HepG2 (cell line): ENCODE results near the gene PTMA. TPM values are rescaled to one million over a fixed set of nuclear protein-coding genes. Genes with fewer than 3 reads are reported as not detected.

Experiments
- CREB1 ChIP-seq, 2 experiments: fragments of 450-650 bp in 1 of 2; IDR thresholded peaks; 2 replicates each; pipeline ENCODE4 v1.6.1; 2016 to 2017; ENCODE audit warnings: control low read depth in 1 of 2, mild to moderate bottlenecking in 1 of 2, missing compliant biosample characterization in 1 of 2, missing genetic modification characterization in 1 of 2
- DNMT1 ChIP-seq: sonication (generic); formaldehyde crosslinking; IDR thresholded peaks from 2 replicates; pipeline ENCODE4 v1.5.1; 2020; ENCODE audit warnings: mild to moderate bottlenecking, missing genetic modification reagents
- FOXP4 ChIP-seq: sonication (generic); formaldehyde crosslinking; IDR thresholded peaks from 2 replicates; pipeline ENCODE4 v1.4.0; 2020; ENCODE audit warnings: missing genetic modification reagents
- HIVEP1 ChIP-seq: sonication (generic); formaldehyde crosslinking; IDR thresholded peaks from 2 replicates; pipeline ENCODE4 v1.4.0; 2020; ENCODE audit warnings: mild to moderate bottlenecking, missing genetic modification reagents
- KAT7 ChIP-seq: IDR thresholded peaks from 2 replicates; pipeline ENCODE4 v1.6.1; 2018; ENCODE audit warnings: borderline replicate concordance, missing compliant biosample characterization
- MAFK ChIP-seq, 2 experiments: IDR thresholded peaks in 1 of 2; conservative IDR thresholded peaks in 1 of 2; 2 replicates each; pipeline ENCODE4 v1.6.1; 2011; ENCODE audit warnings: improper control_type of control experiment in 2 of 2, low read length in 2 of 2
- MED1 ChIP-seq: sonication (generic); formaldehyde crosslinking; IDR thresholded peaks from 2 replicates; pipeline ENCODE4 v1.4.0; 2020; ENCODE audit warnings: missing genetic modification reagents
- NBN ChIP-seq: fragments of 450-650 bp; conservative IDR thresholded peaks from 2 replicates; pipeline ENCODE4 v1.6.1; 2017
- NFE2L2 ChIP-seq: fragments of 150-350 bp; IDR thresholded peaks from 2 replicates; pipeline ENCODE4 v1.6.1; 2014; ENCODE audit warnings: low read length
- NPAS2 ChIP-seq: sonication (generic); formaldehyde crosslinking; IDR thresholded peaks from 2 replicates; pipeline ENCODE4 v1.8.0; 2022; ENCODE audit warnings: mild to moderate bottlenecking, missing genetic modification reagents, borderline replicate concordance
- NR2F1 ChIP-seq, 2 experiments: fragments of 450-650 bp in 1 of 2; formaldehyde crosslinking in 1 of 2; IDR thresholded peaks; 2 replicates each; pipeline versions ENCODE4 v1.5.0 to v1.6.1; 2016 to 2020; ENCODE audit warnings: mild to moderate bottlenecking in 1 of 2, missing compliant biosample characterization in 1 of 2, missing genetic modification reagents in 1 of 2, moderate library complexity in 1 of 2
- PAX8 ChIP-seq: sonication (generic); formaldehyde crosslinking; IDR thresholded peaks from 2 replicates; pipeline ENCODE4 v1.8.0; 2022; ENCODE audit warnings: mild to moderate bottlenecking, missing genetic modification reagents, borderline replicate concordance
- POGZ ChIP-seq: sonication (generic); formaldehyde crosslinking; IDR thresholded peaks from 2 replicates; pipeline ENCODE4 v1.4.0; 2020; ENCODE audit warnings: mild to moderate bottlenecking, missing genetic modification reagents
- TOPORS ChIP-seq: sonication (generic); formaldehyde crosslinking; IDR thresholded peaks from 2 replicates; pipeline ENCODE4 v1.8.0; 2023; ENCODE audit warnings: mild to moderate bottlenecking, missing genetic modification reagents
- ZBTB38 ChIP-seq: sonication (generic); formaldehyde crosslinking; IDR thresholded peaks from 2 replicates; pipeline ENCODE4 v1.5.1; 2020; ENCODE audit warnings: mild to moderate bottlenecking, missing genetic modification reagents
- ZNF3 ChIP-seq: IDR thresholded peaks from 2 replicates; pipeline ENCODE4 v1.7.0; 2017; ENCODE audit warnings: inconsistent platforms
- ZNF335 ChIP-seq: sonication (generic); formaldehyde crosslinking; IDR thresholded peaks from 2 replicates; pipeline ENCODE4 v1.4.0; 2020; ENCODE audit warnings: missing genetic modification reagents
- ZNF547 ChIP-seq: sonication (generic); formaldehyde crosslinking; IDR thresholded peaks from 2 replicates; pipeline ENCODE4 v1.5.1; 2020; ENCODE audit warnings: mild to moderate bottlenecking, missing genetic modification reagents
- ZNF563 ChIP-seq: sonication (generic); formaldehyde crosslinking; IDR thresholded peaks from 2 replicates; pipeline ENCODE4 v1.8.0; 2022; ENCODE audit warnings: mild to moderate bottlenecking, moderate library complexity, missing genetic modification reagents
- ZNF605 ChIP-seq: sonication (generic); formaldehyde crosslinking; IDR thresholded peaks from 2 replicates; pipeline ENCODE4 v1.8.0; 2022; ENCODE audit warnings: mild to moderate bottlenecking, missing genetic modification reagents
- ZNF616 ChIP-seq: sonication (generic); formaldehyde crosslinking; IDR thresholded peaks from 2 replicates; pipeline ENCODE4 v1.5.0; 2020; ENCODE audit warnings: low read depth, mild to moderate bottlenecking, missing genetic modification reagents
- ZNF75D ChIP-seq: sonication (generic); formaldehyde crosslinking; IDR thresholded peaks from 2 replicates; pipeline ENCODE4 v1.8.1; 2023; ENCODE audit warnings: missing genetic modification reagents, mild to moderate bottlenecking, borderline replicate concordance
- polyA plus RNA-seq, 8 experiments: library from polyadenylated mRNA; depleted of rRNA in 3 of 8; stranded (reverse) in 7 of 8; unstranded in 1 of 8; fragments of >200 nt; fragmentation: Illumina TruSeq in 4 of 8; extraction: Trizol in 4 of 8; gene quantifications; 2 replicates each; pipeline versions ENCODE4 v1.2.1 to v1.2.3, GENCODE V29; 2011 to 2016; ENCODE audit warnings: low read depth in 4 of 8, missing spikeins in 1 of 8, mixed read lengths in 1 of 8; ENCODE audit not compliant: insufficient read depth in 1 of 8
- total RNA-seq, 5 experiments: library from RNA; depleted of rRNA; stranded (reverse); fragments of >200 nt; fragmentation: Illumina TruSeq; extraction: Trizol; gene quantifications; 2 replicates each; pipeline ENCODE4 v1.2.3, GENCODE V29; 2016; ENCODE audit warnings: low read depth in 1 of 5
- TF ChIP-seq, protein P1 (sequence below): sonication (generic); formaldehyde crosslinking; IDR thresholded peaks from 2 replicates; pipeline ENCODE4 v1.4.0; 2020; ENCODE audit warnings: missing genetic modification reagents
- TF ChIP-seq, protein P2 (sequence below): sonication (generic); formaldehyde crosslinking; IDR thresholded peaks from 2 replicates; pipeline ENCODE4 v1.5.1; 2020; ENCODE audit warnings: missing genetic modification reagents, mild to moderate bottlenecking, borderline replicate concordance

Gene PTMA
- total and polyA plus RNA-seq, 2 of the 13 experiments (the other 11 are each of a cell fraction or from before 2014, with no cell fraction given): 190 to 1,086 TPM

GRCh38 chr2:231709981-231710798 lies 1.9 kb downstream of the PTMA start (continued):
- TF ChIP-seq FOXP4 (CRISPR knock-in tag): peak; percentile 70; the same call in 1 of the 2 replicates
- peak; percentile 1; the same call in 1 of the 2 replicates for TF ChIP-seq CREB1 (IDR thresholded peaks at IDR 0.05)
- no peak for TF ChIP-seq CREB1 (CRISPR knock-in tag; IDR thresholded peaks at IDR 0.05)
- TF ChIP-seq ZBTB38 (CRISPR knock-in tag): peak; percentile 99
- peak; percentile 81 for TF ChIP-seq HIVEP1 (CRISPR knock-in tag)
- no peak for TF ChIP-seq NBN
- peak; percentile 99 for TF ChIP-seq ZNF616 (CRISPR knock-in tag)
- no peak for TF ChIP-seq POGZ
- peak; percentile 91; the same call in 1 of the 2 replicates for TF ChIP-seq NPAS2 (CRISPR knock-in tag)
- peak; percentile 100 for TF ChIP-seq ZNF563
- TF ChIP-seq ZNF3 (CRISPR knock-in tag): no peak
- no peak for TF ChIP-seq MAFK (conservative IDR thresholded peaks at IDR 0.05 in 1 of 2, IDR thresholded peaks at IDR 0.05 in 1 of 2; ENCODE audit: low read length in 2 of 2)
- peak; percentile 92 for TF ChIP-seq MED1 (CRISPR knock-in tag)
- TF ChIP-seq, protein P1, sequence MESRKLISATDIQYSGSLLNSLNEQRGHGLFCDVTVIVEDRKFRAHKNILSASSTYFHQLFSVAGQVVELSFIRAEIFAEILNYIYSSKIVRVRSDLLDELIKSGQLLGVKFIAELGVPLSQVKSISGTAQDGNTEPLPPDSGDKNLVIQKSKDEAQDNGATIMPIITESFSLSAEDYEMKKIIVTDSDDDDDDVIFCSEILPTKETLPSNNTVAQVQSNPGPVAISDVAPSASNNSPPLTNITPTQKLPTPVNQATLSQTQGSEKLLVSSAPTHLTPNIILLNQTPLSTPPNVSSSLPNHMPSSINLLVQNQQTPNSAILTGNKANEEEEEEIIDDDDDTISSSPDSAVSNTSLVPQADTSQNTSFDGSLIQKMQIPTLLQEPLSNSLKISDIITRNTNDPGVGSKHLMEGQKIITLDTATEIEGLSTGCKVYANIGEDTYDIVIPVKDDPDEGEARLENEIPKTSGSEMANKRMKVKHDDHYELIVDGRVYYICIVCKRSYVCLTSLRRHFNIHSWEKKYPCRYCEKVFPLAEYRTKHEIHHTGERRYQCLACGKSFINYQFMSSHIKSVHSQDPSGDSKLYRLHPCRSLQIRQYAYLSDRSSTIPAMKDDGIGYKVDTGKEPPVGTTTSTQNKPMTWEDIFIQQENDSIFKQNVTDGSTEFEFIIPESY (CRISPR knock-in tag): peak; percentile 65
- TF ChIP-seq ZNF75D (CRISPR knock-in tag): peak; percentile 96; the same call in 1 of the 2 replicates
- TF ChIP-seq ZNF335 (CRISPR knock-in tag): no peak
- peak in 1 of 2 experiments; percentile 28; a peak in 1 of 4 replicates for TF ChIP-seq NR2F1 (CRISPR knock-in tag; IDR thresholded peaks at IDR 0.05)
- TF ChIP-seq, protein P2, sequence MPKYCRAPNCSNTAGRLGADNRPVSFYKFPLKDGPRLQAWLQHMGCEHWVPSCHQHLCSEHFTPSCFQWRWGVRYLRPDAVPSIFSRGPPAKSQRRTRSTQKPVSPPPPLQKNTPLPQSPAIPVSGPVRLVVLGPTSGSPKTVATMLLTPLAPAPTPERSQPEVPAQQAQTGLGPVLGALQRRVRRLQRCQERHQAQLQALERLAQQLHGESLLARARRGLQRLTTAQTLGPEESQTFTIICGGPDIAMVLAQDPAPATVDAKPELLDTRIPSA (CRISPR knock-in tag): peak; percentile 98
- peak; percentile 99 for TF ChIP-seq ZNF605 (CRISPR knock-in tag)
- TF ChIP-seq PAX8 (CRISPR knock-in tag): peak; percentile 100; the same call in 1 of the 2 replicates
- no peak for TF ChIP-seq KAT7 (CRISPR knock-in tag)
- peak; percentile 89; the same call in 1 of the 2 replicates for TF ChIP-seq DNMT1
- peak; percentile 99 for TF ChIP-seq TOPORS (CRISPR knock-in tag)
- no peak for TF ChIP-seq NFE2L2
- TF ChIP-seq ZNF547 (CRISPR knock-in tag): peak; percentile 100
